Measurements from ENCODE around the gene SCUBE3.

- TF ChIP-seq POLR2A (IDR thresholded peaks at IDR 0.05; ENCODE audit: low read length), result no peak
- no peak for TF ChIP-seq GATA1 (IDR thresholded peaks at IDR 0.05; ENCODE audit: low read depth, low read length)
Measured at GRCh38 chr6:35214869-35215664, 1.3 kb downstream of the SCUBE3 start.
